ENCODE results near the gene HNRNPAB.
A peak's percentile ranks its signal among the peaks of the same experiment; 100 is the strongest.

HNRNPAB gene

GRCh38 chr5:178229861-178230260, 25.5 kb downstream of the HNRNPAB start:
- no peak overlapping the region for H3K4me3 ChIP-seq (ENCODE audit: low read length)
- no peak for TF ChIP-seq CTCF (conservative IDR thresholded peaks at IDR 0.05; ENCODE audit: low read depth, low read length)
- DNase-seq (ENCODE audit: low read depth) = no peak

- TF ChIP-seq CTCF (conservative IDR thresholded peaks at IDR 0.05; ENCODE audit: low read depth, low read length) = no peak
- H3K4me3 ChIP-seq (ENCODE audit: low read length) = peak overlapping the region; percentile 69
- DNase-seq (ENCODE audit: low read depth) = no peak
Observed at GRCh38 chr5:178230879-178231538, 26.7 kb downstream of the HNRNPAB start.

- no peak for DNase-seq (ENCODE audit: low read depth)
- H3K4me3 ChIP-seq (ENCODE audit: low read length) = peak overlapping the region; percentile 69
- no peak for TF ChIP-seq CTCF (conservative IDR thresholded peaks at IDR 0.05; ENCODE audit: low read depth, low read length)
Observed at GRCh38 chr5:178231539-178232123, 27.3 kb downstream of the HNRNPAB start.

GRCh38 chr5:178232124-178232919, 28.0 kb downstream of the HNRNPAB start, which contains the start of gene PHYKPL:
PHYKPL (minus strand) TSS chr5:178232802; CDS start chr5:178232550, 252 bp downstream.
- DNase-seq (ENCODE audit: low read depth) = no peak
- peak; percentile 6 for TF ChIP-seq CTCF (conservative IDR thresholded peaks at IDR 0.05; ENCODE audit: low read depth, low read length)
- H3K4me3 ChIP-seq (ENCODE audit: low read length) = peak within 1 kb of the TSS; percentile 69

GRCh38 chr5:178232920-178233429, 28.6 kb downstream of the HNRNPAB start:
- no peak for DNase-seq (ENCODE audit: low read depth)
- TF ChIP-seq CTCF (conservative IDR thresholded peaks at IDR 0.05; ENCODE audit: low read depth, low read length) = no peak
- H3K4me3 ChIP-seq (ENCODE audit: low read length) = peak overlapping the region; percentile 69

GRCh38 chr5:178234121-178234749, 29.9 kb downstream of the HNRNPAB start:
- H3K4me3 ChIP-seq (ENCODE audit: low read length) = no peak overlapping the region
- no peak for DNase-seq (ENCODE audit: low read depth)
- no peak for TF ChIP-seq CTCF (conservative IDR thresholded peaks at IDR 0.05; ENCODE audit: low read depth, low read length)

All from retinal pigment epithelial cell (primary cell).